H9 (cell line): ENCODE results near the gene CYSLTR2. TPM values are rescaled to one million over a fixed set of nuclear protein-coding genes. Genes with fewer than 3 reads are reported as not detected.

Source experiments
- DNase-seq: peaks from one replicate; pipeline ENCODE4 v3.0.0-alpha.2; 2017
- H2AFZ ChIP-seq: one replicate; pipeline ENCODE4 v1.6.1; 2013; ENCODE audit warnings: mild to moderate bottlenecking, low read length, control low read depth, moderate library complexity
- H2AK5ac ChIP-seq: 2 replicates; pipeline ENCODE4 v1.6.1; 2013; ENCODE audit warnings: low read length, control low read depth, mixed read lengths; ENCODE audit not compliant: insufficient read length
- H2BK120ac ChIP-seq: one replicate; pipeline ENCODE4 v1.6.1; 2013; ENCODE audit warnings: low read depth, mild to moderate bottlenecking, low read length, control low read depth, inconsistent platforms; ENCODE audit not compliant: poor library complexity, severe bottlenecking
- H2BK12ac ChIP-seq: 2 replicates; pipeline ENCODE4 v1.6.1; 2013; ENCODE audit warnings: low read length, control low read depth, mixed read lengths, low read depth; ENCODE audit not compliant: insufficient read length
- H2BK15ac ChIP-seq: 2 replicates; pipeline ENCODE4 v1.6.1; 2013; ENCODE audit warnings: low read depth, low read length, control low read depth
- H2BK20ac ChIP-seq: one replicate; pipeline ENCODE4 v1.6.1; 2013; ENCODE audit warnings: low read depth, mild to moderate bottlenecking, low read length, control low read depth, inconsistent platforms; ENCODE audit not compliant: poor library complexity, severe bottlenecking
- H2BK5ac ChIP-seq: 2 replicates; pipeline ENCODE4 v1.6.1; 2013; ENCODE audit warnings: low read length, control low read depth, mixed read lengths; ENCODE audit not compliant: insufficient read length
- H3K14ac ChIP-seq: 2 replicates; pipeline ENCODE4 v1.6.1; 2013; ENCODE audit warnings: low read length, control low read depth; ENCODE audit not compliant: insufficient read depth
- H3K18ac ChIP-seq: 2 replicates; pipeline ENCODE4 v1.6.1; 2013; ENCODE audit warnings: low read depth, mild to moderate bottlenecking, mixed read lengths, low read length, control low read depth; ENCODE audit not compliant: insufficient read length
- H3K23ac ChIP-seq: 2 replicates; pipeline ENCODE4 v1.6.1; 2013; ENCODE audit warnings: low read length, control low read depth, mixed read lengths, low read depth; ENCODE audit not compliant: insufficient read length
- H3K23me2 ChIP-seq: 2 replicates; pipeline ENCODE4 v1.6.1; 2013; ENCODE audit warnings: low read depth, mild to moderate bottlenecking, mixed read lengths, low read length, control low read depth; ENCODE audit not compliant: insufficient read length, poor library complexity, severe bottlenecking
- H3K27ac ChIP-seq: 2 replicates; pipeline ENCODE4 v1.5.1; 2013; ENCODE audit warnings: low read length, control low read depth, mixed read lengths, low read depth; ENCODE audit not compliant: insufficient read length
- H3K27me3 ChIP-seq: 2 replicates; pipeline ENCODE4 v1.6.1; 2013; ENCODE audit warnings: low read length, control low read depth, inconsistent platforms; ENCODE audit not compliant: insufficient read depth
- H3K4ac ChIP-seq: 2 replicates; pipeline ENCODE4 v1.6.1; 2013; ENCODE audit warnings: low read depth, mild to moderate bottlenecking, control low read depth, inconsistent platforms, low read length, moderate library complexity
- H3K4me1 ChIP-seq: 2 replicates; pipeline ENCODE4 v1.6.1; 2013; ENCODE audit warnings: low read length, control low read depth, inconsistent platforms; ENCODE audit not compliant: insufficient read depth
- H3K4me2 ChIP-seq: 2 replicates; pipeline ENCODE4 v1.6.1; 2013; ENCODE audit warnings: low read length, control low read depth, mixed read lengths; ENCODE audit not compliant: insufficient read length, insufficient read depth
- H3K56ac ChIP-seq: 2 replicates; pipeline ENCODE4 v1.6.1; 2013; ENCODE audit warnings: low read depth, mild to moderate bottlenecking, mixed read lengths, low read length, control low read depth; ENCODE audit not compliant: insufficient read length
- H3K79me1 ChIP-seq: 2 replicates; pipeline ENCODE4 v1.6.1; 2013; ENCODE audit warnings: low read depth, mild to moderate bottlenecking, moderate library complexity, low read length, control low read depth, inconsistent platforms; ENCODE audit not compliant: insufficient read depth, poor library complexity, severe bottlenecking
- H3K79me2 ChIP-seq: 2 replicates; pipeline ENCODE4 v1.6.1; 2013; ENCODE audit warnings: low read length, control low read depth, inconsistent platforms; ENCODE audit not compliant: insufficient read depth
- H3K9ac ChIP-seq: 2 replicates; pipeline ENCODE4 v1.6.1; 2013; ENCODE audit warnings: low read length, control low read depth, mixed read lengths; ENCODE audit not compliant: insufficient read length; ENCODE audit errors: extremely low read depth
- H3K9me3 ChIP-seq: one replicate; pipeline ENCODE4 v1.6.1; 2013; ENCODE audit warnings: low read depth, low read length, inconsistent platforms; ENCODE audit not compliant: control insufficient read depth
- H3T11ph ChIP-seq: one replicate; pipeline ENCODE4 v1.6.1; 2013; ENCODE audit warnings: mild to moderate bottlenecking, low read length, control low read depth, inconsistent platforms
- H4K20me1 ChIP-seq: one replicate; pipeline ENCODE4 v1.6.1; 2013; ENCODE audit not compliant: control insufficient read depth, insufficient read length, insufficient read depth
- H4K5ac ChIP-seq: 2 replicates; pipeline ENCODE4 v1.6.1; 2013; ENCODE audit warnings: low read depth, mild to moderate bottlenecking, mixed read lengths, low read length, control low read depth; ENCODE audit not compliant: insufficient read length
- H4K8ac ChIP-seq: replicated peaks from 2 replicates; pipeline ENCODE4 v1.6.1; 2013; ENCODE audit warnings: low read length, control low read depth, mixed read lengths, low read depth; ENCODE audit not compliant: insufficient read length
- H4K91ac ChIP-seq: 2 replicates; pipeline ENCODE4 v1.6.1; 2013; ENCODE audit warnings: low read depth, mild to moderate bottlenecking, moderate library complexity, mixed read lengths, low read length, control low read depth; ENCODE audit not compliant: insufficient read length
- H3K27ac Mint-ChIP-seq, 3 experiments: 2 replicates in 2 of 3; 3 replicates in 1 of 3; pipeline ENCODE4 v1.8.0; 2020 to 2021; ENCODE audit warnings: mixed read lengths in 3 of 3, mild to moderate bottlenecking in 1 of 3, moderate library complexity in 1 of 3
- H3K27me3 Mint-ChIP-seq: 2 replicates; pipeline ENCODE4 v1.8.0; 2021; ENCODE audit warnings: low read depth, mild to moderate bottlenecking, moderate library complexity, mixed read lengths
- H3K36me3 Mint-ChIP-seq, 3 experiments: 2 replicates in 2 of 3; 3 replicates in 1 of 3; pipeline ENCODE4 v1.8.0; 2020 to 2021; ENCODE audit warnings: low read depth in 3 of 3, mixed read lengths in 3 of 3; ENCODE audit not compliant: insufficient read depth in 1 of 3
- H3K4me1 Mint-ChIP-seq, 2 experiments: 2 replicates each; pipeline ENCODE4 v1.8.0; 2020; ENCODE audit warnings: mixed read lengths in 2 of 2
- H3K4me3 Mint-ChIP-seq, 2 experiments: 2 replicates in 1 of 2; 3 replicates in 1 of 2; pipeline ENCODE4 v1.8.0; 2020 to 2021; ENCODE audit warnings: mild to moderate bottlenecking in 2 of 2, mixed read lengths in 2 of 2, moderate library complexity in 1 of 2
- H3K9me3 Mint-ChIP-seq, 2 experiments: 2 replicates in 1 of 2; 3 replicates in 1 of 2; pipeline ENCODE4 v1.8.0; 2020; ENCODE audit warnings: mild to moderate bottlenecking in 2 of 2, mixed read lengths in 2 of 2, moderate library complexity in 1 of 2
- CTCF ChIP-seq: fragments of 200-600 bp; sonication (generic); conservative IDR thresholded peaks from 3 replicates; pipeline ENCODE4 v1.8.0; 2021; ENCODE audit warnings: antibody characterized with exemption, mild to moderate bottlenecking
- WGBS: extraction: QIAGEN DNeasy Blood & Tissue Kit; methylation state at CpG from one replicate; pipeline ENCODE4 v1.1.7; 2013; ENCODE audit warnings: missing lambda C conversion rate, low lambda C conversion rate, mixed read lengths; ENCODE audit not compliant: insufficient read length; ENCODE audit errors: extremely low coverage; 5-methylcytosine and 5-hydroxymethylcytosine counted together
- total RNA-seq: library from RNA; stranded (reverse); gene quantifications from 2 replicates; pipeline ENCODE4 v1.2.1, GENCODE V29; 2021

The CYSLTR2 gene
- total RNA-seq, 1 experiment from 2014 or later = not detected

- Histone ChIP-seq H3K4me1 (no peaks in the 10 kb centered on the region), H3K79me2 (no peaks in the 10 kb centered on the region), H3K9me3 (no peaks in the 10 kb centered on the region), H3K23me2 (no peaks in the 10 kb centered on the region), H2AFZ (no peak overlapping the region), H3K56ac (no peak overlapping the region), H3K9ac (no peak overlapping the region), H3K79me1 (no peaks in the 10 kb centered on the region), H2BK20ac (no peak overlapping the region), H3K4me2 (no peak overlapping the region), H2BK120ac (no peak overlapping the region), H3K14ac (no peak overlapping the region), H4K5ac (no peak overlapping the region), H4K8ac (no peak overlapping the region), H2BK15ac (no peak overlapping the region), H3K27me3 (no peaks in the 10 kb centered on the region), H4K20me1 (no peaks in the 10 kb centered on the region), H2AK5ac (no peak overlapping the region), H2BK5ac (no peak overlapping the region), H3K4ac (no peak overlapping the region), H3K27ac (no peak overlapping the region), H3T11ph (no peak overlapping the region), H3K18ac (no peak overlapping the region), H3K23ac (no peak overlapping the region), H4K91ac (no peak overlapping the region), H2BK12ac (no peak overlapping the region)
- H3K27me3 Mint-ChIP-seq = peaks cover 3% of the 10 kb centered on the region
- H3K27ac Mint-ChIP-seq = no peak overlapping the region
- no peak for TF ChIP-seq CTCF
- peaks cover 7 to 12% of the 10 kb centered on the region in 2 experiments for H3K9me3 Mint-ChIP-seq
- no peaks in the 10 kb centered on the region for H3K4me1 Mint-ChIP-seq
- DNase-seq = no peak
- H3K36me3 Mint-ChIP-seq = peaks cover 0 to 6% (median 5%) of the 10 kb centered on the region in 3 experiments; a peak in 4 of 7 replicates
- WGBS = no CpG with 5 or more reads among the region's 3 CpGs
- H3K4me3 Mint-ChIP-seq = no peak overlapping the region
These were observed 20.0 kb upstream of the CYSLTR2 start for GRCh38 chr13:48633700-48634099.
